Measurements from ENCODE around the gene ANAPC5.

GRCh38 chr12:121273364-121273896 is 78.8 kb downstream of the ANAPC5 start:
- TF ChIP-seq EP300 (IDR thresholded peaks at IDR 0.05) (no peak), CTCF (IDR thresholded peaks at IDR 0.05) (no peak), POLR2AphosphoS5 (IDR thresholded peaks at IDR 0.05) (no peak), POLR2A (IDR thresholded peaks at IDR 0.05; ENCODE audit: low read depth) (no peak)

Measured in esophagus muscularis mucosa (tissue), 4 donors.